Omental fat pad (tissue), 4 donors: ENCODE results near the gene OPCML. TPM values are rescaled to one million over a fixed set of nuclear protein-coding genes. Genes with fewer than 3 reads are reported as not detected.

ENCODE experiments used
- ATAC-seq: fragments of 150-250 bp; one replicate; pipeline ENCODE4 v1.9.1; 2016; ENCODE audit warnings: mild to moderate bottlenecking, moderate library complexity; ENCODE audit not compliant: low FRiP score
- DNase-seq: peaks from one replicate; pipeline ENCODE4 v3.0.0-alpha.2; 2019; ENCODE audit warnings: low spot score
- CTCF ChIP-seq, 3 donors: fragments of 450-650 bp; IDR thresholded peaks; one replicate each; pipeline ENCODE4 v1.5.1; 2016 to 2017; ENCODE audit warnings: antibody characterized with exemption in 3 of 3, mild to moderate bottlenecking in 3 of 3, moderate library complexity in 2 of 3
- total RNA-seq, 4 donors: library from RNA; depleted of rRNA; stranded (reverse); fragments of >200 nt; gene quantifications; one replicate each; pipeline ENCODE4 v1.1.0, GENCODE V29; 2016

The OPCML gene
- total RNA-seq, 4 donors from 2014 or later = 0.32 TPM; not detected in 3

GRCh38 chr11:133197425-133197824, 334.9 kb downstream of the OPCML start:
- no peak for TF ChIP-seq CTCF (IDR thresholded peaks at IDR 0.05)
- ATAC-seq = no peak
- no peak for DNase-seq

- ATAC-seq (no peak), DNase-seq (no peak)
- TF ChIP-seq CTCF (IDR thresholded peaks at IDR 0.05) = no peak
Measured at GRCh38 chr11:133191931-133192330, 340.4 kb downstream of the OPCML start.

GRCh38 chr11:133181667-133182066, 350.6 kb downstream of the OPCML start:
- DNase-seq (no peak), ATAC-seq (no peak)
- TF ChIP-seq CTCF (IDR thresholded peaks at IDR 0.05) = no peak

- DNase-seq (no peak), ATAC-seq (no peak)
- no peak for TF ChIP-seq CTCF (IDR thresholded peaks at IDR 0.05)
Measured at GRCh38 chr11:133181066-133181465, 351.2 kb downstream of the OPCML start.

- DNase-seq (no peak), ATAC-seq (no peak)
- no peak for TF ChIP-seq CTCF (IDR thresholded peaks at IDR 0.05)
Measured at GRCh38 chr11:133180201-133180600, 352.1 kb downstream of the OPCML start.

- DNase-seq (no peak), ATAC-seq (no peak)
- no peak for TF ChIP-seq CTCF (IDR thresholded peaks at IDR 0.05)
Measured at GRCh38 chr11:133176748-133177147, 355.6 kb downstream of the OPCML start.

- ATAC-seq (no peak), DNase-seq (no peak)
- no peak for TF ChIP-seq CTCF (IDR thresholded peaks at IDR 0.05)
Measured at GRCh38 chr11:133175103-133175502, 357.2 kb downstream of the OPCML start.
